ENCODE results near the gene ASPG. TPM values are rescaled to one million over a fixed set of nuclear protein-coding genes. Genes with fewer than 3 reads are reported as not detected.

Gene ASPG
- total RNA-seq, 6 donors from 2014 or later, result 5.2 to 14.7 (median 12.5) TPM; not detected in 1

GRCh38 chr14:104131968-104132732 is 46.6 kb downstream of the ASPG start:
- H3K27me3 ChIP-seq, result peaks cover 0 to 25% (median 15%) of the 10 kb centered on the region in 4 donors
- TF ChIP-seq, protein P1, sequence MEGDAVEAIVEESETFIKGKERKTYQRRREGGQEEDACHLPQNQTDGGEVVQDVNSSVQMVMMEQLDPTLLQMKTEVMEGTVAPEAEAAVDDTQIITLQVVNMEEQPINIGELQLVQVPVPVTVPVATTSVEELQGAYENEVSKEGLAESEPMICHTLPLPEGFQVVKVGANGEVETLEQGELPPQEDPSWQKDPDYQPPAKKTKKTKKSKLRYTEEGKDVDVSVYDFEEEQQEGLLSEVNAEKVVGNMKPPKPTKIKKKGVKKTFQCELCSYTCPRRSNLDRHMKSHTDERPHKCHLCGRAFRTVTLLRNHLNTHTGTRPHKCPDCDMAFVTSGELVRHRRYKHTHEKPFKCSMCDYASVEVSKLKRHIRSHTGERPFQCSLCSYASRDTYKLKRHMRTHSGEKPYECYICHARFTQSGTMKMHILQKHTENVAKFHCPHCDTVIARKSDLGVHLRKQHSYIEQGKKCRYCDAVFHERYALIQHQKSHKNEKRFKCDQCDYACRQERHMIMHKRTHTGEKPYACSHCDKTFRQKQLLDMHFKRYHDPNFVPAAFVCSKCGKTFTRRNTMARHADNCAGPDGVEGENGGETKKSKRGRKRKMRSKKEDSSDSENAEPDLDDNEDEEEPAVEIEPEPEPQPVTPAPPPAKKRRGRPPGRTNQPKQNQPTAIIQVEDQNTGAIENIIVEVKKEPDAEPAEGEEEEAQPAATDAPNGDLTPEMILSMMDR (IDR thresholded peaks at IDR 0.05), result no peak
- TF ChIP-seq EP300 (IDR thresholded peaks at IDR 0.05) (no peak), POLR2AphosphoS5 (IDR thresholded peaks at IDR 0.05) (no peak), POLR2A (IDR thresholded peaks at IDR 0.05) (no peak)
- ATAC-seq (ENCODE audit: low FRiP score in 2 of 2) (no peak), DNase-seq (peak in 1 of 2 donors; percentile 21)
- H3K4me1 ChIP-seq, result peaks cover 15 to 21% (median 19%) of the 10 kb centered on the region in 4 donors
- WGBS, 2 donors, result 66 to 68% methylated on average over 23 of the region's 23 CpGs
- H3K36me3 ChIP-seq, result no peaks in the 10 kb centered on the region
- H3K9me3 ChIP-seq, result peaks cover 4 to 16% (median 9%) of the 10 kb centered on the region in 4 donors
- H3K4me3 ChIP-seq, result no peak overlapping the region
- H3K27ac ChIP-seq, result no peak overlapping the region

DNA sequence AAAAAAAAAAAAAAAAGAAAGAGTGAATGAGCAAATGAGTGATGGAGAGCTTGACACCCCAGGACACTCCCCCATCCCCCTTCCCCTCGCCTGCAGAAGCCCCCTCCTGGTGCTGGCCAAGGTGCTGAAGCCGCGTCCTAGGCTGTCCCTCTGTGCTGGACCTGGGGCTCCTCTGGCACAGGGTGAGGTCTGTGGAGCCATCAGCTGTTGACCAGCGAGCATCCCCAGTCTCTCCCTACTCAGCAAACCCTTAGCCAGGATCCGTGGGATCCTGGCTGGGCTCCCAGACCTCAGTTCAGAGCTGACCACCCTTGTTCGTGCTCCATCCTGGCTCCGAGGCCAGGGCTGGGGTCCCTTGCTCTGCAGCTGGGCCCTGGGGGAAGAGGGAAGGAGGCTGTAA is 47.5 kb downstream of the ASPG start:
- peaks cover 0 to 29% (median 17%) of the 10 kb centered on the region in 4 donors for H3K27me3 ChIP-seq
- DNase-seq, result peak in 1 of 2 donors; percentile 24
- H3K9me3 ChIP-seq, result peaks cover 4 to 16% (median 9%) of the 10 kb centered on the region in 4 donors
- no peaks in the 10 kb centered on the region for H3K36me3 ChIP-seq
- ATAC-seq (ENCODE audit: low FRiP score in 2 of 2), result no peak
- no peak overlapping the region for H3K4me3 ChIP-seq
- 20 to 32% methylated on average over 5 to 7 of the region's 7 CpGs for WGBS, 2 donors
- no peak overlapping the region for H3K27ac ChIP-seq
- TF ChIP-seq POLR2A (IDR thresholded peaks at IDR 0.05) (no peak), EP300 (IDR thresholded peaks at IDR 0.05) (no peak), POLR2AphosphoS5 (IDR thresholded peaks at IDR 0.05) (no peak)
- TF ChIP-seq, protein P1 (IDR thresholded peaks at IDR 0.05), result no peak
- peaks cover 23 to 29% (median 27%) of the 10 kb centered on the region in 4 donors for H3K4me1 ChIP-seq

- H3K4me3 ChIP-seq, result no peak overlapping the region
- DNase-seq (peak in 1 of 2 donors; percentile 25), ATAC-seq (ENCODE audit: low FRiP score in 2 of 2) (no peak)
- H3K9me3 ChIP-seq, result peaks cover 4 to 16% (median 9%) of the 10 kb centered on the region in 4 donors
- peaks cover 26 to 34% (median 31%) of the 10 kb centered on the region in 4 donors for H3K4me1 ChIP-seq
- 72 to 80% methylated on average over 6 to 8 of the region's 9 CpGs for WGBS, 2 donors
- peaks cover 0 to 34% (median 20%) of the 10 kb centered on the region in 4 donors for H3K27me3 ChIP-seq
- no peak overlapping the region for H3K27ac ChIP-seq
- H3K36me3 ChIP-seq, result no peaks in the 10 kb centered on the region
- TF ChIP-seq POLR2AphosphoS5 (IDR thresholded peaks at IDR 0.05) (no peak), EP300 (IDR thresholded peaks at IDR 0.05) (no peak), POLR2A (IDR thresholded peaks at IDR 0.05) (no peak)
- TF ChIP-seq, protein P1 (IDR thresholded peaks at IDR 0.05), result no peak
Observed at GRCh38 chr14:104133496-104133895, 48.0 kb downstream of the ASPG start.

DNA sequence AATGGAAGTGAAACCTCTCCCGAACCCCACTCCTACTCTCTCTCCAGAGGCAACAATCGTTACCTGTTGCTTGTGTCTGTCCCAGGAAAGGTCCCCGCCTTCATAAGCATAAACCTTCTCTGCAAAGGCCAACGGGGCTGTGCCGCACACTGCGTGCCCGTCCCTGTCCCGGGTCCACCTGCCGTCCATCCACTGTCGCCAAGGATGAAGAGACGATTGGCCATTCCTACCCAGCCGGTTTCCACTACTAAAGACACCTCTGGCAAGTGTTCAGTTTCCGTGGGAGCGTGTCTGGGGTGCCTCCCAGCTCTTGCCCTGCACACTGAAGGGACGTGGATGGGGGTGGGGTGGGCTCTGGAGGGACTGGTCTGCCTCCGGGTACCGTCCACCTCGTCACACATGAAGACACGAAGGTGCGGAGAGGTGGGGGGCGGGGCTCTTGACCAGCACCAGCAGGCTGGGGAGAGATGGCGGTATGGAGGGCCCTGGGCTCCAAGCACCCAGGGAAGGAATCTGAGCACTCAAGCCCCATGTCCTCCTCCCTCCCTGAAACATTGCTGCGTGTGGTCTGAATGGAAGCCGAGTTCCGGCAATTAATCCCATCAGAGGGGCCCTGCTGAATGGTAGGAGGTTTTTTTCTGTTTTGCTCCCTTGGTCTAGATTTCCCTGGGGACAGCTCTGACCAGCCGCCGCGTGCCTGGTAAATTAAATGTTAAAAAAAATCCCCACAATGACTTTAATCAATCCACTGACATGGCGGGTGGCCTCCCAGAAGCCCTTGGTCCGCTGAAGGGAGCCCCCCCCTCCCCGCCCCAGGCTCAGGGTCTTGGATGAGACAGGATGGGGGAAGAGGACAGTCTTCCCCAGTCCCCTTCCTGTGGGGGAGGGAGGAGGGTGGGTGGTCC is 48.8 kb downstream of the ASPG start:
- ATAC-seq (ENCODE audit: low FRiP score in 2 of 2) (no peak), DNase-seq (peak in 1 of 2 donors; percentile 47)
- 55 to 56% methylated on average over 30 to 31 of the region's 31 CpGs for WGBS, 2 donors
- peaks cover 0 to 43% (median 23%) of the 10 kb centered on the region in 4 donors for H3K27me3 ChIP-seq
- no peaks in the 10 kb centered on the region for H3K36me3 ChIP-seq
- H3K9me3 ChIP-seq, result peaks cover 3 to 11% (median 9%) of the 10 kb centered on the region in 4 donors
- TF ChIP-seq, protein P1 (IDR thresholded peaks at IDR 0.05), result no peak
- TF ChIP-seq POLR2AphosphoS5 (IDR thresholded peaks at IDR 0.05), result no peak
- no peak for TF ChIP-seq EP300 (IDR thresholded peaks at IDR 0.05)
- no peak for TF ChIP-seq POLR2A (IDR thresholded peaks at IDR 0.05)
- H3K4me1 ChIP-seq, result peaks cover 29 to 42% (median 37%) of the 10 kb centered on the region in 4 donors
- H3K4me3 ChIP-seq, result no peak overlapping the region
- H3K27ac ChIP-seq, result no peak overlapping the region

Measured in upper lobe of left lung (tissue), 6 donors.